HG03565 (cell line): ENCODE results near the gene FGF12.

Source experiments
- ATAC-seq: cut with Tn5 transposase; IDR thresholded peaks from one replicate; pipeline ENCODE4 v1.9.1; 2021; ENCODE audit warnings: mild to moderate bottlenecking, moderate library complexity; ENCODE audit not compliant: unreplicated experiment

Gene FGF12

DNA sequence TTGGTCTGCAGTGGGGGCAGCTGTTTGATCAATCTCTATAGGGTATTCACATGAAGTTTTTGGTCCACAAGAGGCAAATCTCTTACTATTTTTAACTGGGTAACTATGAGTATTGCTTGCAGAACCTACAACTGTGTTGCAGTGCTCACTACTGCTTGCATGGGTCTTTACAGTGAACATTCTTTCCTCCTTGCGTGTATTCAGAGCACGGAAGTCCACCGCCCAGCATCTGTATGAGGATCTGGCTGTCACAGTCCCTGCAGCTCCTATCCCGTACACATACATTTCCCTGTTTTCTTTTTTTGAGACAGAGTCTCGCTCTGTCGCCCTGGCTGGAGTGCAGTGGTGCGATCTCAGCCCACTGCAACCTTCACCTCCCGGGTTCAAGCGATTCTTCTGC, 449.9 kb downstream of the FGF12 start:
- ATAC-seq = no peak

GRCh38 chr3:192275741-192276355, 451.5 kb downstream of the FGF12 start:
- ATAC-seq = no peak

DNA sequence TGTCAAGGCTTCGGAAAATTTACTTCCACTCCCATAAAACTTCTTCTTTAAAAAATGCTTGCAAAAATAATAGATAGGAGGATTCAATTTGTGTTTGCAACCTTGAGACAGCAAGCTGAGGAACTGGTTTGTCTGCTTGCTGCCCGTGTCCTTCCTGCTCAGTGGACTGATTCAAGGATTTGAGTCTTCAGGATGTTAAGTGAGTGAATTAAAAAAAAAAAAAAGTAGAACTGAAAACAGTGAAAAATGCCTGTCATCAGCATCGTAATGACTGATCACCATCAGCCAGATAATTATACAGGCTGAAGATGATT, 453.7 kb downstream of the FGF12 start:
- no peak for ATAC-seq

DNA sequence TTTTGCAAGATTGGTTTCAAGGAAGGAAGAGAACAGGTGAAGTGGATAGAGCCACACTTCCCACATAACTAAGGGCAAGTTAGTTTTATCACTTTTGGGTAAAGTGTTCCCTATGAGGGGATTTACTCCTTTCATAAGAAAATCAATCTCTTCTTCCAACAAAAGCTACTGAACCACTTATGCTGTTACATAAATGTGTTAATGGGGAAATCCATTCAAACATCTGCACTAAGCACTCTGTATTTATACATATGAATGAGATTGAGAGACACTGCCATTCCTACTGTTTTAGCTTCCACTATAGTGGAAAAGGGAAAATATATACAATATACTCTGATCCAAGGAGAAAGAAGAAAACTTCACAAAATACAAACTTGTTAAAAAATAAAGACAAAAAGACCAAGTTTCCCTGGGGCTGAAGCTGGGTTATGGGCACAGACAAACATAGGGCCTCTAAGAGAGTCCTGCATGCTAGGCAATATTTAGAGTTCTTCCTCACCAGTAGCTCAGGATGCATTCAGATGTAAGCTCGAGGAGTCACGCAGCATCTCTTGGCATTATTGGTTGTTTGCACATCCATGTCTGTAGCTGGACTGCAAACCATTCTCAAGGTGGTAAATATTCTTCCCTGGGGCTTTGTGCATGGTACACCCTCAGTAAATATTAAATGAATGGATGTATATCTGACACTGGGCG, 454.2 kb downstream of the FGF12 start:
- no peak for ATAC-seq

DNA sequence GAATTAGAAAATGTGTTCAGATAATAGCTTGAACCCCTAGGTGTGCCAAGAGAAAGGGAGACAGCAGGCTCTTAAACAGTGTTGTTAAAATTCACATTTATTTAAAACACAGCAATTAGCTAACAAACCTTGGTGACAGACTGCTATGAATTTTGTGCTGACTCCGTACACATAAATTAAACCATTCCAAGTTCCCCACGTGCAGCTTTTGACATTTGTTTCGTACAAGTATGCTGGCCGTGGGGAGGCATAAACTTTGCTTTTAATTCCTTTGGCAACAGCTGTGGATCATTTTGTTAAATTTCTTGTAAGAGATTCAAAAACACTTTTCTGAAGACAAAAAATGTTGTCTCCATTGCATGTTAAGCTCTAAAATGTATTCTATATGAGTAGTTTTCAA, 465.3 kb downstream of the FGF12 start:
- ATAC-seq = no peak

DNA sequence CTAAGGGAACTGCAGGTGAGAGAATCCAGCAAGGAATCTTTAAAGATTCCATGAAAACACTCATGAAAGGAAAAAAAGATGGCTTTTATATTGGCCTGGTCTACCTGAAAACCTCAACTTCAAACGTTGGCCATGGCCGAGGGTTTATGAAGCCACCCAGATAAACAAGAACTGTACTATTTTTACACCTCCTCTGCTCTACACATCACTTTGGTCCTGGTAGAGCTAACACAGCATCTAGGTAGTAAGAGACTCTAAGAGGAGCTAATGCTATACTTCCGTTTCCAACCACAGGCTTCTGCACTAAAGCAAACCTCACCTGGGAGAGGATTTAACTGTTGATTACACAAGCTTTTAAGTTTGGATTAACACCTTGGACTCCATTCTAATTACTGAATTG, 466.2 kb downstream of the FGF12 start:
- no peak for ATAC-seq

- no peak for ATAC-seq
These were observed 467.0 kb downstream of the FGF12 start for GRCh38 chr3:192260116-192261010.

DNA sequence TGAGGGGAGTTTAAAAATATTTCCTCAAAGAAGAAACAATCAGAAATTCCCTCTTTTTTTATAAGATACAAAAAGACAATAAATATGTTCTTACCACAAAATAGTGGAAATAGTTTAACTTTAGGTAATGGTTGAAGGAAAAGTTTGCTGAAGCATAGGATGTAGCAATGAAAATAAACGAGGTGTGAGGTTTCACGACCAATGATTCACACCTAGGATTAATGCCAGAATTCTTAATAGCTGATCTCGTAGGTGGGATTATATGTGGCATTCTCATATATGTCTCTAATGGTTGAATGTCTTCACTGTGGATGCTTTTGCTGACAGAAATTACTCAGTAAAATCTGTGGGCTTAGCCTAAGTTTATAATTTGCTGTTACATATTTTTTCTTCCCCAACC, 467.7 kb downstream of the FGF12 start:
- ATAC-seq = no peak

GRCh38 chr3:192258721-192259120, 468.6 kb downstream of the FGF12 start:
- ATAC-seq = no peak

GRCh38 chr3:192255839-192256238, 471.5 kb downstream of the FGF12 start:
- ATAC-seq = no peak

- no peak for ATAC-seq
These were observed 474.0 kb downstream of the FGF12 start for GRCh38 chr3:192253138-192253887.

GRCh38 chr3:192249516-192249915, 477.8 kb downstream of the FGF12 start:
- ATAC-seq = no peak

- no peak for ATAC-seq
These were observed 480.3 kb downstream of the FGF12 start for GRCh38 chr3:192246847-192247559.

DNA sequence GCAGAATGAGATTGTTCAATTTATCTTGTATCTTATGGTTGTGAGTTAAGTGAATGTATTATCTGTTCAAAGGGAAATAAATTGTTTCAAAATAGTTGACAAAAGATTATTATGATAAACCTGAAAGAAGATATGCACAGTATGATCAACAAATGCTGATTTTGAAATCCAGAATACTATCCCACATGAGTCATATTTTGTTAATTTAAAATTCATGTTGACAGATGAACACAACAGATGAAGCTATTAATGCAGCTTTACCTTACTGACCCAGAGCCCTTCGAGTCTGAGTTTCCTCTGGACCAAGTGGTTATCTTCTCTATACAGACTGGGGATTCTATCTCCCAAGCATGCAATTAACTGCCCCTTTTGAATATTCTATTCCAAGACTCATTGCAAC, 482.8 kb downstream of the FGF12 start:
- no peak for ATAC-seq

DNA sequence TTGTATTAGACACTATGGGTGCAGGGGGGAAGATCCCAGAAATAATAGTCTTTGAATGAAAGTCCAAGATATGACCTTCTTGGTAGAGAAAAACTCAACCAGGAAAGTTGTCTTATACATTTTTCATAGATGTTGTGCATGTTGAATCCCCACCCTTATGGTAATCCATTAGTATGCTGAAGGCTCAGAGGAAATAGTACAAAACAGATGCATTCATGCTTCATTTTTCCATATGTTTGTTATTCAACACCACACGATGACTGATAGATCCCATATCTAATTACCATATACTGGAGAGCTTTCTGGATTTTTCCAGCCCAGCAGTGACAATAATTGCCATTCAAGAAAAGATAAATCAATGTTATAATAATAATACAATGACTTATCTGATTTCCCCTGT, 487.4 kb downstream of the FGF12 start:
- ATAC-seq = no peak

DNA sequence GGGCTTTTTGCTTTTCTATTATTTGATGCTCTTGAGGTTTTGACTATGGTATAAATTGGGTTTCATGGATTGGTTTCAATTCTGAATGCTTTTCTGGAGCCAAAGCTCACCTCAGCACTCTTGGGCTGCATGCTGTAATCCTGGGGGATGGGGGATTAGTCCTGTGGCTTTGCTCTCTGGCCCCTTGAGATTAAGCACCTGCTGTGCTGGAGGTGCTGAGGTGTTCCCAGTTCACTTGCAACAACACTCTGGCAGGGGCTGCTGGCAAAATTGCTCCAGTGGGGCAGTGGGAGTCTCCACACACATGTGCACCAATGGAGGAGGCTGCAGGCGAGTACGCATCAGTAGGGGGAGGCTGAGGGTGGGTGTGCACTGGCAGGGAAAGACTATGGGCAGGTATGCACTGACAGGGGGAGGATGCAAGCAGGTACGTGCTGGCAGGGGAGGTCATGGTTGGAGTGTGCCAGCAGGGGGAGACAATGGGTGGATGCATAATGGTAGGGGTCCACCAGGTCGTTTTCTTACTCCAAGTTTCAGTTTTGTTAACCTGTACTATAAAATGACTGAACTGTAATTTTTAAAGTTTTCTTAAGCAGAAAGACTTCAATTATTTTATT, 489.2 kb downstream of the FGF12 start:
- ATAC-seq = no peak

GRCh38 chr3:192229866-192230265, 497.5 kb downstream of the FGF12 start:
- no peak for ATAC-seq

DNA sequence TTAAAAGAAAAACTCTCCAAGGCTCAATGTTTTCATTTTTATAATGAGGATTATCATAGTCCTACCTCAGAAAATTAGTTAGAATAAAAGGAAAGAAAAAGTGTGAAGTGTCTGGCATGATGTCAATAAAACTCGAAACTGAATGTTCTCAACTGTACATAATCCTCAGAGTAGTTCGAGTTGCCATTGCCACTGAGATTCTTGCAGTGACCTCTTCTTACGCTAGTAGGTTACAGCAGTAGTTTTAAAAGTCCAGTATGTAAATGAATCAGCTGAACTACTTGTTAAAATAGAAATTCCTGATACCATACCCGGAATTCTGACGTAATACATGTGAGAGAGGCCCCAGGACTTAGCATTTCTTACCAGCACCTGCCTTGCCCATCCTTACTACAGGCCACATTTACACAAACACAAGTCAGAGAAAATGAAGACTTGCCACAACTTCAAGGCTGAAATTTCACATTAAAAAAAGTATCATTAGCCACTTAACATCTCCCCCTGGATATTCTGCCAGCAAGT, 502.6 kb downstream of the FGF12 start:
- no peak for ATAC-seq

DNA sequence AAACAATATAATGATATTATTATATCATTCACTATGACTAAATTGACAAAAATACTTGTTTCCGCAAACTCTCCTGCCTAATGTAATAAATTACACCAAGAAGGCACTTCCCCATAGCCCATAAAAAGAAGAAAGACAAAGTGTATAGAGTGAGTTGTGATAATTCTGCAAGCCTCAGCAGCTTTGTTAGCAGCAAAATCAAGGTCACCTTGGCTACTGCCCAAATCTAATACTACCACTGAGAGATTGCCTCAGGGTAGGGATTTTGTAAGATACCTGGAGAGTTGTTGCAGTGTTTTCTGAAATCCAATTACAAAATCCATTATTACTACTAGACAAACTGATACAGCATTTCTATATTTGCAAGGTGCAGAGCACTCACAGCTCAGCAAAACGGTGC, 503.5 kb downstream of the FGF12 start:
- no peak for ATAC-seq

- no peak for ATAC-seq
These were observed 506.4 kb downstream of the FGF12 start for GRCh38 chr3:192220915-192221314.
